AG04450 (cell line): Measurements from ENCODE around the gene SNRPN. TPM values are rescaled to one million over a fixed set of nuclear protein-coding genes. Genes with fewer than 3 reads are reported as not detected.

ENCODE experiments used
- CTCF ChIA-PET: fragments of 300-600, 350-600 bp; formaldehyde crosslinking; extraction: SDS; loops from one replicate; lab custom pipeline; 2022; ENCODE audit warnings: antibody characterized with exemption, inconsistent platforms; lab: Charles Lee
- POLR2A ChIA-PET: fragments of 350-600 bp; formaldehyde crosslinking; extraction: SDS; loops from one replicate; lab custom pipeline; 2021; ENCODE audit warnings: antibody characterized with exemption, inconsistent platforms; lab: Yijun Ruan, JAX
- DNase-seq: peaks from one replicate; pipeline ENCODE4 v3.0.0-alpha.2; 2011; ENCODE audit warnings: low read depth, low spot score
- H3K27ac ChIP-seq: one replicate; pipeline ENCODE4 v1.5.1; 2012; ENCODE audit warnings: low read depth, low read length, control low read depth
- H3K27me3 ChIP-seq: one replicate; pipeline ENCODE4 v1.6.0; 2012; ENCODE audit warnings: low read length; ENCODE audit not compliant: control insufficient read depth, insufficient read depth
- H3K4me3 ChIP-seq: 2 replicates; pipeline ENCODE4 v1.5.1; 2011; ENCODE audit warnings: mild to moderate bottlenecking, low read depth, low read length, control low read depth
- H3K9me3 ChIP-seq: 2 replicates; pipeline ENCODE4 v1.5.1; 2012; ENCODE audit warnings: low read length; ENCODE audit not compliant: control insufficient read depth, insufficient read depth
- CTCF ChIP-seq: IDR thresholded peaks from 2 replicates; pipeline ENCODE4 v1.5.1; 2011; ENCODE audit warnings: low read depth, low read length, control low read depth, inconsistent platforms
- polyA plus RNA-seq: library from polyadenylated mRNA; depleted of rRNA; stranded (reverse); fragments of >200 nt; gene quantifications from 2 replicates; pipeline ENCODE4 v1.2.3, GENCODE V29; 2011; rRNA removed
- small RNA-seq: library from RNA; depleted of rRNA; stranded (forward); fragments of <200 nt; gene quantifications from one replicate; pipeline ENCODE3, GENCODE V24; 2012; ENCODE audit warnings: low read depth; ENCODE audit not compliant: insufficient read length

The SNRPN gene
- polyA plus RNA-seq, 1 experiment = 282 TPM

GRCh38 chr15:24977686-24978085 lies 22.9 kb downstream of the SNRPN start:
- Histone ChIP-seq H3K27ac (no peak overlapping the region), H3K9me3 (peaks cover 5% of the 10 kb centered on the region; the same call in 1 of the 2 replicates), H3K4me3 (no peak overlapping the region), H3K27me3 (no peaks in the 10 kb centered on the region)
- no peak for TF ChIP-seq CTCF
- ChIA-PET CTCF (no interaction called here), POLR2A (no interaction called here)
- no peak for DNase-seq

GRCh38 chr15:24985224-24985623 lies 30.4 kb downstream of the SNRPN start:
- POLR2A ChIA-PET = interaction anchor here (0.6 kb wide), 1 partner anchor 17 kb away, joined by 3 read pairs; no protein-coding TSS in a partner anchor
- Histone ChIP-seq H3K27ac (no peak overlapping the region), H3K27me3 (no peaks in the 10 kb centered on the region), H3K4me3 (no peak overlapping the region), H3K9me3 (no peaks in the 10 kb centered on the region; the same call in 1 of the 2 replicates)
- no peak for TF ChIP-seq CTCF
- no peak for DNase-seq
- CTCF ChIA-PET = no interaction called here

GRCh38 chr15:24986653-24987052 lies 31.9 kb downstream of the SNRPN start:
- no peak overlapping the region for H3K4me3 ChIP-seq
- ChIA-PET POLR2A (no interaction called here), CTCF (no interaction called here)
- H3K27ac ChIP-seq = no peak overlapping the region
- TF ChIP-seq CTCF = no peak
- no peaks in the 10 kb centered on the region; the same call in 1 of the 2 replicates for H3K9me3 ChIP-seq
- no peak for DNase-seq
- H3K27me3 ChIP-seq = no peaks in the 10 kb centered on the region

- Histone ChIP-seq H3K27ac (no peak overlapping the region), H3K9me3 (no peaks in the 10 kb centered on the region), H3K27me3 (no peaks in the 10 kb centered on the region), H3K4me3 (no peak overlapping the region)
- ChIA-PET POLR2A (no interaction called here), CTCF (no interaction called here)
- no peak for DNase-seq
- no peak for TF ChIP-seq CTCF
Observed at GRCh38 chr15:25019434-25019833, 64.6 kb downstream of the SNRPN start.

GRCh38 chr15:25022233-25022632 lies 67.4 kb downstream of the SNRPN start:
- Histone ChIP-seq H3K27ac (no peak overlapping the region), H3K4me3 (no peak overlapping the region), H3K27me3 (no peaks in the 10 kb centered on the region), H3K9me3 (no peaks in the 10 kb centered on the region)
- CTCF ChIA-PET = no interaction called here
- POLR2A ChIA-PET = no interaction called here
- no peak for DNase-seq
- no peak for TF ChIP-seq CTCF

Small RNA genes lying within 50 kb of the gene (small RNA-seq; reads per million reads assigned to genes)
- gene AC090602.1 (not detected), gene AC124312.4 (not detected), gene AC124312.5 (not detected)

Other genes with a start within 250 kb of the SNRPN start
- gene SNURF, start within 50 bp of the SNRPN start, polyA plus RNA-seq = 12.0 and 14.3 TPM in 2 replicates